ENCODE measurements around the gene ELMO1. TPM values are rescaled to one million over a fixed set of nuclear protein-coding genes. Genes with fewer than 3 reads are reported as not detected.

The ELMO1 gene
- total RNA-seq, 2 donors from 2014 or later, result 66.0 to 72.2 TPM

DNA sequence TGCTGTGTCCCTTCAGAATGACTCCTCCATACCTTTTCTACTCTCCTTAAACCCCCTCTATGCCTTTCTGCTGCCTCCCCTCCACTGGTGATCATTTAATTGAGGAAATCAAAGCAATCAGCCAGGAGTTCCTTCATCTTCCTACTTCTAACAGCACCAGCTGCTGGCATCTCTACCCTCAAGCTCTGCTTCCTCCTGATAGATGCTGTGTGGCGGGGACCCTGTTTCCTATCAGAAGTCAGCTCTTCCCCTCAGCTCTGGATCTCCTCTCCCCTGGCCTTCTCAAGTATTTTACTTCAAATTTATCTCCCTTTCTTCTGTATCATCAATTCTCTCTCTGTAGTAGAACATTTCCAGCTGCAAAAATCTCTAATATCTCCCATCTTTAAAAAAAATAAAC, 183.7 kb downstream of the ELMO1 start:
- DNase-seq (ENCODE audit: low spot score), result no peak
- TF ChIP-seq, protein P1, sequence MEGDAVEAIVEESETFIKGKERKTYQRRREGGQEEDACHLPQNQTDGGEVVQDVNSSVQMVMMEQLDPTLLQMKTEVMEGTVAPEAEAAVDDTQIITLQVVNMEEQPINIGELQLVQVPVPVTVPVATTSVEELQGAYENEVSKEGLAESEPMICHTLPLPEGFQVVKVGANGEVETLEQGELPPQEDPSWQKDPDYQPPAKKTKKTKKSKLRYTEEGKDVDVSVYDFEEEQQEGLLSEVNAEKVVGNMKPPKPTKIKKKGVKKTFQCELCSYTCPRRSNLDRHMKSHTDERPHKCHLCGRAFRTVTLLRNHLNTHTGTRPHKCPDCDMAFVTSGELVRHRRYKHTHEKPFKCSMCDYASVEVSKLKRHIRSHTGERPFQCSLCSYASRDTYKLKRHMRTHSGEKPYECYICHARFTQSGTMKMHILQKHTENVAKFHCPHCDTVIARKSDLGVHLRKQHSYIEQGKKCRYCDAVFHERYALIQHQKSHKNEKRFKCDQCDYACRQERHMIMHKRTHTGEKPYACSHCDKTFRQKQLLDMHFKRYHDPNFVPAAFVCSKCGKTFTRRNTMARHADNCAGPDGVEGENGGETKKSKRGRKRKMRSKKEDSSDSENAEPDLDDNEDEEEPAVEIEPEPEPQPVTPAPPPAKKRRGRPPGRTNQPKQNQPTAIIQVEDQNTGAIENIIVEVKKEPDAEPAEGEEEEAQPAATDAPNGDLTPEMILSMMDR (IDR thresholded peaks at IDR 0.05), result no peak

DNA sequence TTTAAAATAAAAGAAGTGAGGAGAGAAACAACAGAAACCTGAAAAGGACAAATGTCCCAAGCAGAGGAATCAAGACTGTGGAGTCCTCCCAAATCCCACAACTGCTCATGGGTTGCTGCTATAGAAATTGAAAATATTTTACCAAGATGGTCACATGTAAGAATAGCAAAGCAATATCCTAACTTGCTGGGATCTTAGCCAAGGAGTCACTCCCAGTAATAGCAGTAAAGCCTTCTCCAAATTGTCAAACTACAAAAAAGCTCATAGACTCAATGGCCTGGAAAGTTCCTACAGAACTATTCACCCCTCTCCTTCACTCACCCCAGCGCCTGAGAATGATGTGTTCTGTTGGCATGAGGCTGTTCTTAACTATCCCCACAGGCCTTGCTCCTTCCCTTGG, 186.5 kb downstream of the ELMO1 start:
- no peaks in the 10 kb centered on the region for H3K9me3 ChIP-seq
- H3K4me3 ChIP-seq, result no peak overlapping the region
- ATAC-seq (ENCODE audit: insufficient number of reproducible peaks, low FRiP score, low read depth) (no peak), DNase-seq (ENCODE audit: low spot score) (no peak)
- no peaks in the 10 kb centered on the region for H3K27me3 ChIP-seq (replicated peaks; ENCODE audit: insufficient read depth)
- TF ChIP-seq, protein P1 (IDR thresholded peaks at IDR 0.05), result no peak
- no peaks in the 10 kb centered on the region for H3K36me3 ChIP-seq
- no peak overlapping the region for H3K27ac ChIP-seq
- no peaks in the 10 kb centered on the region for H3K4me1 ChIP-seq (ENCODE audit: control insufficient read depth in 1 of 2, low read depth in 2 of 2)

More for the DNA sequence above, 183.7 kb downstream of the ELMO1 start:
- Histone ChIP-seq H3K27me3 (replicated peaks; ENCODE audit: insufficient read depth) (no peaks in the 10 kb centered on the region), H3K4me3 (no peak overlapping the region), H3K27ac (no peak overlapping the region), H3K36me3 (no peaks in the 10 kb centered on the region), H3K9me3 (no peaks in the 10 kb centered on the region), H3K4me1 (ENCODE audit: control insufficient read depth in 1 of 2, low read depth in 2 of 2) (no peaks in the 10 kb centered on the region)
- no peak for ATAC-seq (ENCODE audit: insufficient number of reproducible peaks, low FRiP score, low read depth)

DNA sequence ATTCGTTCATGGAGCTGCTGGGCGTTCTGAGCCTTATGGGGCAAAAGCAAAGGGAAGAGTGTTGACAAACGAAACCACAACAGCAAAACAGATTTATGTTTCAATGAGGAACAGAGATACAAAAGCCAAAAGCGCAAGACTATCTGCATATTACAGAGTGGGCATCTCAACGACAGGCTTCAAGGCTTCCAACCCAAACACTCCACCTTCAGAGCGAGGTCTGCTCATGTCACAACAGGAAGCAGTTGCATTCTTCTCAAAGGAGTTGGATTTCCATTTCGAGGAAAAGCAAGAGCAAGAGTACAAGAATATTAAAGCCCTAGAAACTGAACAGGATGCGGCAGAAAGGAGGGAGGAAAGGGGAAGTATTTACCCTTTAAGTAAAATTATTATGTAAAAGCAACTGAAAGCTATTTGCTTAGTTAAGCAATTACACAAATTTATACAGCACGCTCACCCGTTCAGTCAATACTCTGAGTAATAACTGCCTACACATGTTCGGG, 189.3 kb downstream of the ELMO1 start:
- H3K27me3 ChIP-seq (replicated peaks; ENCODE audit: insufficient read depth), result no peaks in the 10 kb centered on the region
- no peak for ATAC-seq (ENCODE audit: insufficient number of reproducible peaks, low FRiP score, low read depth)
- H3K36me3 ChIP-seq, result no peaks in the 10 kb centered on the region
- H3K4me1 ChIP-seq (ENCODE audit: control insufficient read depth in 1 of 2, low read depth in 2 of 2), result no peaks in the 10 kb centered on the region
- no peak for DNase-seq (ENCODE audit: low spot score)
- H3K4me3 ChIP-seq, result no peak overlapping the region
- no peak overlapping the region for H3K27ac ChIP-seq
- no peaks in the 10 kb centered on the region for H3K9me3 ChIP-seq
- TF ChIP-seq, protein P1 (IDR thresholded peaks at IDR 0.05), result no peak

DNA sequence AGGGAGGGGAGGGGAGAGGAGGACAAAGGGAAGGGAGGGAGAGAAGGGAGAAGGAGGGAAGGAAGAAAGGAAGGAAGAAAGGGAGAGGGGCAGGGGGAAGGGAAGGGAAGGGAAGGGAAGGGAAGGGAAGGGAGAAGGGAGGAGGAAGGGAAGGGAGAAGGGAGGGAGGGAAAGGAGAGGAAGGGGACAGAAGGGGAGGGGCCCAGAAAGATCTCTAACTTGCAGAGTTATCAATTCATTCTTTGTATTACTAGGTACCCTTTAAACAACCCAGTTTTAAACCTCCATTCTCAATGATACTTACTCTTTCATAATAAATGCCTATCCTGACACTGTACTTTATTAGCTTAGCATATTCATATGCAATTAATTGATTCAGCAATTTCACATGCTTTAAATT, 192.0 kb downstream of the ELMO1 start:
- Histone ChIP-seq H3K27me3 (replicated peaks; ENCODE audit: insufficient read depth) (no peaks in the 10 kb centered on the region), H3K4me3 (no peak overlapping the region), H3K36me3 (no peaks in the 10 kb centered on the region), H3K9me3 (no peaks in the 10 kb centered on the region), H3K4me1 (ENCODE audit: control insufficient read depth in 1 of 2, low read depth in 2 of 2) (no peaks in the 10 kb centered on the region), H3K27ac (no peak overlapping the region)
- DNase-seq (ENCODE audit: low spot score) (no peak), ATAC-seq (ENCODE audit: insufficient number of reproducible peaks, low FRiP score, low read depth) (no peak)
- TF ChIP-seq, protein P1 (IDR thresholded peaks at IDR 0.05), result no peak

DNA sequence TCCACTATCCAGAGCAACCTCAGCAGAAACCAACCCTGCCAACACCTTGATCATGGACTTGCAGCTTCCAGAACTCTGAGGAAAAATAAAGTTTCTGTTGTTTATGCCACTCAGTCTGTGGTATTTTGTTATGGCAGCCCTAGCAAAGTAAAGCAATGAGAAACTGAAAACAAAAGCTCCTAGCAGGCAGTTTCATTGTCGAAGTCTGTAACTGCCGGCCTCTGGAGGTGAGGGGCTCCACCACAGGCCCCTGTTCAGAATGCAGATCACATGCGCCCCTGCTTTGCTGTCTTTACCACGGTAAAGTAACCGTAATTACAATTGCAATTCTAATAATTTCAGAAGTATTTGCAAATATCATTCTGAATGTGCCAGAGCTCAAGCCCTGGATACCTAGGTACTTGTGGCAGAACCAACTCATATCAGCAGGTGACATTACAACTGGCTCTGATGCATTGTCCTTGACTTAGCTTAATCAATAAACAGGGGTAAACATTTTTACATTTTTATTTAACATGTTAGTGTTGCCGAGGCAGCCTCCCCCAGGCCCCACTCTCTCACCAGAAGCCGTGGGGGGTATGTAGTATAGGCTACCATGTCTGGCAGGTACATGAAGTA, 193.2 kb downstream of the ELMO1 start:
- Histone ChIP-seq H3K4me1 (ENCODE audit: control insufficient read depth in 1 of 2, low read depth in 2 of 2) (no peaks in the 10 kb centered on the region), H3K27ac (no peak overlapping the region), H3K27me3 (replicated peaks; ENCODE audit: insufficient read depth) (no peaks in the 10 kb centered on the region), H3K4me3 (no peak overlapping the region), H3K36me3 (no peaks in the 10 kb centered on the region), H3K9me3 (no peaks in the 10 kb centered on the region)
- ATAC-seq (ENCODE audit: insufficient number of reproducible peaks, low FRiP score, low read depth) (no peak), DNase-seq (ENCODE audit: low spot score) (no peak)
- TF ChIP-seq, protein P1 (IDR thresholded peaks at IDR 0.05), result no peak

Data from thoracic aorta (tissue), 2 donors.